GM18508 (cell line): ENCODE results near the gene KNSTRN.

Experiments
- ATAC-seq: cut with Tn5 transposase; IDR thresholded peaks from one replicate; pipeline ENCODE4 v1.9.1; 2021; ENCODE audit warnings: moderate number of reproducible peaks; ENCODE audit not compliant: insufficient read depth, unreplicated experiment

KNSTRN gene

DNA sequence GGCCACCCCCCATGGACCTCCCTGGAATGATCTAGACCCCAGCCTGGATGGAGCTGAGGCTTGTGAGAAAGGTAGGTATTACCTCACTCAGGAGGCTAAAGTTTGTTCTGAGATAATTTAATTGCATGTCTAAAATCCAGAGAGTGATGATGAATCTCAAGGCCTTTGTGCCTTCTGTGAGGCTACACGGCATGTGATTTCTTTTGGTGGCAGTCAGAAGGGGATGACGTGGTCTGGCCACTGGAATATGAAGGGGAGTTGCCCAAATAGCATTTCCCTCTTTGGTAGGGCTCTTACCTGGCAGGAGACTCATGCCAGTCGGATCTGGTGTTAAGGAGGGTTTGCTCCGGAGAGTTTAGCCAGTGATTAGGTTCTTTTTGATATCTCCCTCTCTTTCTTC is 60.7 kb downstream of the KNSTRN start:
- no peak for ATAC-seq

DNA sequence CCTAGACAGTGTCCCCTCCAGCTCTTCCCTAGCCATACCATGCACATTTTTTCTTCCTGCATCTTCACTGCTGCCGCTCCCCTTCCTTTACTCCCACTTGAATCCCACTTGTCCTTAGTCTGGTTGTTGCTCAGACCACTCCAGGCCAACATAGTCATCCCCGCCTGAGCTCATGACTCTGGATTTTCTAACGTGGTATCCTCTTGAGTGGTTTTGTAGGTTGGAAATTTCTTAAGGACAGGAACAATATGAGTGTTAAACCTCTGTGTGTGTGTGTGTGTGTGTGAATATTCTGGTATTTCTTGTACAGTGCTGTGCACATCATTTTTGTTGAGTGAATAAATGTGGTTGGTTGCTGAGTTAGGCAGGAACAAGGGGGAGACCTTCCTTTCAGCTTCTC is 61.3 kb downstream of the KNSTRN start:
- ATAC-seq = no peak
